HG02870 (cell line): ENCODE data around the gene NR2F1.

Source experiments
- ATAC-seq: cut with Tn5 transposase; IDR thresholded peaks from one replicate; pipeline ENCODE4 v1.9.1; 2021; ENCODE audit warnings: mild to moderate bottlenecking, moderate library complexity; ENCODE audit not compliant: unreplicated experiment

NR2F1 gene

GRCh38 chr5:93590493-93590892, 7.5 kb downstream of the NR2F1 start:
- no peak for ATAC-seq

- no peak for ATAC-seq
These were observed 8.4 kb downstream of the NR2F1 start for GRCh38 chr5:93591323-93591945.

DNA sequence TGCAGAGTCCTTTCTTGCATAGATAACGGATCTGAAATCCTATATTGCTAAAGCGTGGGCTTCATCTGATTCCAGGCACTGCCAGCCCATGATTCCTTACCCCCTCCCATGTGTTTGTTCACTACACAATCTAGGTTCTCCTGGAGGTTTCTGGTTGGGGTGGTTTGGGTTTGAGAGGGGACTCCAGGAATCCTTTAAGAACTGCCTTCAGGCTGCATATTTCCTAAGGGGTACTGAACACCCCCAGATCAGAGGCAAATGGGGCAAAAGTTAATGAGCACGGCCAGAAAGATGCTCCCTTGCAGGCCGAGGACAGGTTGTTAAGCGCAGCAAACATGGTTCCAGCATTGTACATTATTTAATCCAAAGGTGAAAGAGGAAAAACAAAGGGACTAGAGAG, 9.9 kb downstream of the NR2F1 start:
- ATAC-seq, result no peak

GRCh38 chr5:93593476-93594131, 10.6 kb downstream of the NR2F1 start:
- no peak for ATAC-seq

DNA sequence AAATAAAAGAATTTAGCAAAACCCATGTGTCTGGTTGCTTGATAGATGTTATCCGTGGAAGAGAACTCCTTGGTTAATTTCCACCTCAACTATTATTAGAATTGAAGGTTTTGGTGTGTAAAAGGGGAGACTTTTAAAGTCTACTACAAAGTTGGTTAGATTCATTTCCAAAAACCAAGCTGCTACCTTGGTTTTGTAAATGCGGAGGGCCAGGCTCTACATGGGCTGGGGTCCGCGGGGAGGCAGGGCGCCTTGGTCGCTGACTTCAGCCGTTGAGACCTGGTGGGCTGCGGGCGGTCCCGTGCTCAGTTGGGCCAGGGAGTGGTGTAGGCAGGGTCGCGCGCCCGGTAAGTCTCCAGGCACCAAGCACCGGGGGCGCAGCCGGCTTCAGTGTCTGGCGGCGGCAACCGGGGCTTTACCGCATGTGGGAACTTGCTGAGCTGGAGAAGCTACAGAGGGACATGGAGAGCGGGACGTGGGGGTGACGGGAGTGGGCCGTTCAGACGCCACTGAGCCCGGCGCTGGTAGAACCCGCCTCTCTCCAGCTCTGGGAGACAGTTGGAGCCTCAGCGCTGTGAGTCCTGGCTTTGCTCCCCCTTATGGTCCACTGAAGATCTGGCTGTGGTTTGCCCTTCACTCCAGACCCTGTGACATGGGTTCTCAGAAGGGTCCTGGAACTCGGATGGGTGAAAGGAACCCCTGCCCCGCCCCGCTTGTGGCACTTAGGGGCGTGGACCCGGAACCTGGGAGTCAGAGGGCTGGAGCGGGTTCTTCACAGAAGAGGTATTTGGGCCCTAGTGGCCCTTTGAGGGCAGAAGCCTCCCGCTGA, 11.8 kb downstream of the NR2F1 start:
- no peak for ATAC-seq

DNA sequence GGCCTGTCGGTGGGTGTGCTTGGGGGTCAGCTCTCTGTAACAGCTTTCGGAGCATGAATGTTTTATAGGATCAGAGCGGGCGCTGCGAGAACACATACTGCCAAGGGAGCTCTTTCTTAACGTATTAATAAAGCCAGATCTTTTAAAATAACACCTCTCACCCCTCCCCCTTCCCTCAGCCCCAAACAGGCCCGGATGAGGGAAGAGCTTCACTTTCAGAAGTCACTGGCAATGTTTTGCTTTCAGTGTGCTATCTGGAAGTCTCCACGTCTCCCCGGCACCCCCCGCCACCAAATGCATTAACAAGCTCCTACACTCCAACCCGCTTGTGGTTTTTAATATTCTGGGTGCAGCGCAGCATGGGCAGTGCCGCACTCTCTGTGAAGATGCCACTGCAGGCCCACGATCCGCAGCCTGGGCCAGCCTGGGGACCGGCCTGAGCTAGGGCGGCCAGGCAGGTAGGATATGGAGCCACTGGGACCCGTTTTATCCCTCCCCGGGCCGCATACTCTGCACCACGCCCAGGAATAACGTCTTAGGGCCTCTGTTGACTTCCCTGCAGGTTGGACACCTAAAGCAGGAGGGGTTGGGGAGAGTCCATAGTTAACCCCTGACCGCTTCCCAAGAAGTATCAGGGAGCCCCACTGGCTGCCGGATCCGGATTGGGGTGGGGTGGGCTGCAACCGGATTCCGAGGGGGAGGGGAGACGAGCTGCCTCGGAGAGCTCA, 12.6 kb downstream of the NR2F1 start:
- ATAC-seq, result no peak

- no peak for ATAC-seq
These were observed 13.3 kb downstream of the NR2F1 start for GRCh38 chr5:93596310-93596675.

GRCh38 chr5:93596676-93597490, 13.9 kb downstream of the NR2F1 start:
- no peak for ATAC-seq

DNA sequence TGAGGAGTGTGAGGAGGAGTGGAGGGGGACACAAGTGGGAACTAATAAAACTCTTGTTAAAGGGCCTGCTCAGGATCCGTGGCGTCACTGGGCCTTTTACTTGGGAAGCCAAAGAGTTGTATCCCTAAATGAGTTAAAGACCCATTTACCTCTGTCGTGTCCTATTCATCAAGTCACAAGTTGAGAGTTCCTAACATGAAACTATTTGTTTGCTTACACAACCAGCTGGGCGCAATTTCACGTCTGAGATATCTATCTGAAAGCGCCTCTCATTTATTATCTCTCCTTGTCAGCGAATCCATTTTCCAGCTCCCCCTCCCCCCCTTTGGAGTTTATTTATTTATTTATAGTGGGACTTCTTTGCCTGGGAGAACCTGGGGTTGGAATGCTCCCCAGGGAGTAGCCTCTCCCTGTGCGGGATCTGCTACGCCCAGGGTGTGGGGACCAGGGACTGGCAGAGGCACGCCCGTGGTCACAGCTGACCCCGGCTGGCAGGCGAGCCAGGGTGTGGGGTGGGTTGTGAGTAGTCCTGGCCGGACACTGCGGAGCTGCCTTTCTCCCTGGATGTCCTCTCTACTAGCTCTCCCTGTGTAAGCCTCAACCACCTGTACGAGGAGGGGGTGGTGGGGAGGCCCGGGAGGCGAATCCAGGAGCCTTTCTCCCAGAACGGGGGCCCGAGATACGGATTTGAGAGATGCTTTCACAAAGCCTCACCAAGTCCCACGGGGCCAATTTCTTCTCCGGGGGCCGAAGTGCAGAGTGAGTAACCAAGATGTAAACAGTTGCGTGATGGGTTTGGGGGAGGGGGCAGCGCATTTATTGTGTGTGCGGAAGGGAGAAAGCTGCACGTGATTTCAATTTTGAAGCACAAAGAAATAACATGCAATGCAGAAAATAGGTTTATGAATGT, 15.3 kb downstream of the NR2F1 start:
- no peak for ATAC-seq

- ATAC-seq, result no peak
These were observed 16.0 kb downstream of the NR2F1 start for GRCh38 chr5:93599001-93599379.

GRCh38 chr5:93599399-93600120, 16.5 kb downstream of the NR2F1 start:
- no peak for ATAC-seq

GRCh38 chr5:93600409-93601070, 17.5 kb downstream of the NR2F1 start:
- no peak for ATAC-seq

DNA sequence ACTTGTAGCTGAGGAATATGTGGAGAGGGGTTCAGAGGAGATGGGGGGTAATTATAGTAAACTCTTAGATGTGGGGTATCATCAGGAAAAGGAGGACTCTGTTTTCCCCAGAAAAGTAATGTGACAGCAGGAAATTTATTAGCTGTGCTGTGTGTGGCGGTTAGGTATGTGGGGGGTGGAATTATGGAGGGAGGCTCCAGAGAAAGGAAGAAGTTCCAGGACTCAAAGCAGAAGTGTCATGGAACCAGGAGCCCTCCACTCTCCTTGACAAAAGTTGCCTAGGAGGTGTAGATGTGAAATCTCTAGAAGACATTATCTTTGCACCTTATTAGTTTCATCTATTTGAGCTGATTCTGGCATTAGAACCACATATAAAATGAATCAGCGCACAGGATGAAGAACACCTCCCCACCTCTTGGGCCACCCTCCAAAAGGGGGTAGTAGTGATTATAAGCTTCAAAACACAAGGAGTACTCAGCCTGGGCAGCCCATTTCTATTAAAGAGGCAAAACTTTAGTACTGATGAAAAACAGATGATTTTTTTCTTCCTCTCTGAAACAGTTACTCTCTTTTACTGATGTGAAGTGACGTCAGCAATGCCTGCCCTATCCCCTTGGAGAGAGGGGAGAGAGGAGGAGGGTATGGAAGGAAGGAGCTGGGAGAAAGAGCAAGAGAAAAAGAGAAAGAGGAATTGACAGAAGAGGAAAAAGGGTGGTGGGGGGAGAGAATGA, 18.2 kb downstream of the NR2F1 start:
- ATAC-seq, result no peak

DNA sequence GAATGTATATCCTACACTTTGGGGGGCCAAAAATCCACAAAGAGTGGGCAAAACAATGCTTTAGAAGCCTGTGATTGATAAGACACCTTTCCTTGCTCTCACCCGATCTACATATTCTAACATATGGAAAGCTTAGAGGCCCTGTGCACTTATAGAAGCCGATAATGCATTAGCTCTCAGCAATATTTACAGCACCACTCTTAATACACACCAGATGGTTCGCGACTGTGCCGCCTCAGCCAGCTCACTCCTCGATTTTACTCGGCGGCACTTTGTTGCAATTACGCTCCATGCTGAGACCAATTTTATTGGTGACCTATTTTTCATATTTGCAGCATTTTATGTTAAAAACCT, 18.8 kb downstream of the NR2F1 start:
- no peak for ATAC-seq

GRCh38 chr5:93602241-93603077, 19.4 kb downstream of the NR2F1 start:
- no peak for ATAC-seq

DNA sequence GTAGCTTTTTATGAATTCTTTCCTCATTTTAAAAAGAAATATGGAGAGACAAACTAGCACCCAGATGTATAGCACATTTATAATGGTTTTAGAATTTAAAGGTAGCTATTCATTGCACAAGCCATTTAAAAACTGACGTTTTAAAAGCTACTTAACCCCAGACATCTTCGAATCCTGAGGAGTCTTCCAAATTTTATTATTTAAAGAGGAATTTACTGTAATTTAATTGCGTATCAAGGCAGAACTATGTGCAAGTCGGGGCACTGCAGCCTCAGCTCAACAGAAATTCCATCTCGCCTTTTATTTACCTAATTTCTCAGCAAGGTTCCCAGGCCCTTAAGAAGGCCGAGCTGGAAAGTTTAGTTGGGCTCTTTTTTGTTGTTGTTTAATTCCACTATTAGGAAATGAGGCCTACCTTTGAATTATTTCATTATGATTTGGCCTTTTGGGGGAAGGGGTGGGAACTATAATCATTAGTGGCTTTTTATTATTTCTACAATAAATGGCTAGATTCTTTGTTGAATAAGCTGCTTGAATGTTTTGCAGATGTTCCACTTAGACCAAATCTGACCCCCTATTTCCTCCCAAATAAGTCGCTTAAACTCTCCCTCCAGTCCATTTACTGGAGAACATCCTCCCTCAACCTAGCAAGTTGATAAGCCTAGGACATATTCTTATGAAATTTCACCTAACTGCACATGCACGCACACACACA, 20.2 kb downstream of the NR2F1 start:
- no peak for ATAC-seq
